Liver (tissue), 9 donors: ENCODE measurements around the gene ZSWIM6. TPM values are rescaled to one million over a fixed set of nuclear protein-coding genes. Genes with fewer than 3 reads are reported as not detected.

Experiments used
- DNase-seq: peaks from one replicate; pipeline ENCODE4 v3.0.0-alpha.2; 2017; ENCODE audit warnings: low spot score
- H3K27ac ChIP-seq, 2 donors: one replicate each; pipeline ENCODE4 v1.7.0; 2013; ENCODE audit warnings: inconsistent platforms in 2 of 2, low read length in 2 of 2, control low read depth in 1 of 2, low read depth in 1 of 2, mild to moderate bottlenecking in 1 of 2
- H3K27me3 ChIP-seq, 4 donors: one replicate each; pipeline versions ENCODE4 v1.6.1 to v1.7.0; 2013; ENCODE audit warnings: low read length in 3 of 4, inconsistent platforms in 1 of 4, mild to moderate bottlenecking in 1 of 4, moderate library complexity in 1 of 4; ENCODE audit not compliant: control insufficient read depth in 4 of 4, insufficient read depth in 4 of 4
- H3K36me3 ChIP-seq, 4 donors: one replicate each; pipeline versions ENCODE4 v1.6.1 to v1.7.0; 2013; ENCODE audit warnings: low read length in 3 of 4, mild to moderate bottlenecking in 3 of 4, low read depth in 1 of 4, moderate library complexity in 1 of 4; ENCODE audit not compliant: control insufficient read depth in 4 of 4, insufficient read depth in 3 of 4
- H3K4me1 ChIP-seq, 4 donors: one replicate each; pipeline versions ENCODE4 v1.6.1 to v1.7.0; 2013; ENCODE audit warnings: low read length in 3 of 4, mild to moderate bottlenecking in 3 of 4, moderate library complexity in 1 of 4; ENCODE audit not compliant: control insufficient read depth in 4 of 4, insufficient read depth in 4 of 4
- H3K4me3 ChIP-seq, 3 donors: one replicate each; pipeline versions ENCODE4 v1.6.1 to v1.7.0; 2013; ENCODE audit warnings: low read length in 3 of 3, control low read depth in 1 of 3, low read depth in 1 of 3, mild to moderate bottlenecking in 1 of 3
- H3K9ac ChIP-seq, 2 donors: one replicate each; pipeline ENCODE4 v1.7.0; 2013; ENCODE audit warnings: low read length in 2 of 2, mild to moderate bottlenecking in 2 of 2, moderate library complexity in 2 of 2, control low read depth in 1 of 2, low read depth in 1 of 2
- H3K9me3 ChIP-seq, 4 donors: one replicate each; pipeline versions ENCODE4 v1.6.1 to v1.7.0; 2013; ENCODE audit warnings: low read length in 3 of 4; ENCODE audit not compliant: control insufficient read depth in 4 of 4
- ATF3 ChIP-seq: IDR thresholded peaks from 2 replicates; pipeline ENCODE4 v1.6.1; 2016; ENCODE audit warnings: antibody characterized with exemption
- EGR1 ChIP-seq, 2 donors: IDR thresholded peaks; 2 replicates each; pipeline ENCODE4 v1.6.1; 2016 to 2018; ENCODE audit warnings: antibody characterized with exemption in 2 of 2, low read depth in 2 of 2
- FOXA1 ChIP-seq: IDR thresholded peaks from 2 replicates; pipeline ENCODE4 v1.6.1; 2016; ENCODE audit warnings: antibody characterized with exemption
- FOXA2 ChIP-seq: IDR thresholded peaks from 2 replicates; pipeline ENCODE4 v1.6.1; 2016; ENCODE audit warnings: antibody characterized with exemption
- GABPA ChIP-seq, 2 donors: IDR thresholded peaks in 1 of 2; conservative IDR thresholded peaks in 1 of 2; 2 replicates each; pipeline ENCODE4 v1.6.1; 2016; ENCODE audit warnings: antibody characterized with exemption in 2 of 2, mild to moderate bottlenecking in 1 of 2, moderate library complexity in 1 of 2
- HNF4A ChIP-seq, 2 donors: conservative IDR thresholded peaks; 2 replicates each; pipeline ENCODE4 v1.6.1; 2016; ENCODE audit warnings: antibody characterized with exemption in 2 of 2, mild to moderate bottlenecking in 2 of 2
- HNF4G ChIP-seq: IDR thresholded peaks from 2 replicates; pipeline ENCODE4 v1.6.1; 2016; ENCODE audit warnings: antibody characterized with exemption
- JUND ChIP-seq, 2 donors: IDR thresholded peaks; 2 replicates each; pipeline ENCODE4 v1.6.1; 2016; ENCODE audit warnings: antibody characterized with exemption in 2 of 2
- MAX ChIP-seq: IDR thresholded peaks from 2 replicates; pipeline ENCODE4 v1.6.1; 2016; ENCODE audit warnings: antibody characterized with exemption
- NR2F2 ChIP-seq: IDR thresholded peaks from 2 replicates; pipeline ENCODE4 v1.6.1; 2016; ENCODE audit warnings: antibody characterized with exemption
- RAD21 ChIP-seq, 2 donors: IDR thresholded peaks; 2 replicates each; pipeline ENCODE4 v1.6.1; 2016; ENCODE audit warnings: antibody characterized with exemption in 2 of 2, mild to moderate bottlenecking in 2 of 2
- RXRA ChIP-seq, 2 donors: IDR thresholded peaks; 2 replicates each; pipeline ENCODE4 v1.6.1; 2017 to 2018; ENCODE audit warnings: antibody characterized with exemption in 2 of 2, mild to moderate bottlenecking in 1 of 2
- SP1 ChIP-seq: IDR thresholded peaks from 2 replicates; pipeline ENCODE4 v1.6.1; 2018; ENCODE audit warnings: antibody characterized with exemption, mild to moderate bottlenecking
- TAF1 ChIP-seq: conservative IDR thresholded peaks from 2 replicates; pipeline ENCODE4 v1.6.1; 2016; ENCODE audit warnings: antibody characterized with exemption, mild to moderate bottlenecking
- YY1 ChIP-seq: IDR thresholded peaks from 2 replicates; pipeline ENCODE4 v1.6.1; 2016; ENCODE audit warnings: antibody characterized with exemption, mild to moderate bottlenecking
- ZBTB33 ChIP-seq: IDR thresholded peaks from 2 replicates; pipeline ENCODE4 v1.6.1; 2016; ENCODE audit warnings: antibody characterized with exemption
- WGBS: extraction: QIAGEN DNeasy Blood & Tissue Kit; methylation state at CpG from one replicate; pipeline ENCODE4 v1.1.7; 2013; 5-methylcytosine and 5-hydroxymethylcytosine counted together
- polyA plus RNA-seq, 2 donors: library from polyadenylated mRNA; stranded (reverse) in 1 of 2; unstranded in 1 of 2; fragments of 200-250 nt in 1 of 2; fragments of >200 nt in 1 of 2; fragmentation: Nextera tagmentation in 1 of 2; extraction: Ambion mirVana in 1 of 2; gene quantifications; one replicate each; pipeline versions ENCODE4 v1.2.1 to v1.2.3, GENCODE V29; 2013 to 2015
- total RNA-seq, 2 donors: library from RNA; depleted of rRNA; stranded (reverse); fragments of >200 nt; gene quantifications; one replicate each; pipeline ENCODE4 v1.2.3, GENCODE V29; 2014
- TF ChIP-seq, protein P1 (sequence below): fragments of 150-350 bp; IDR thresholded peaks from 2 replicates; pipeline ENCODE4 v1.5.1; 2017; ENCODE audit warnings: improper control_type of control experiment, low read depth, low read length; ENCODE audit not compliant: missing input control
- TF ChIP-seq, protein P2 (sequence below): IDR thresholded peaks from 2 replicates; pipeline ENCODE4 v1.6.1; 2016; ENCODE audit warnings: antibody characterized with exemption, mild to moderate bottlenecking
- donor health status: healthy.
- donor health status: healthy.
- donor health status: healthy.
- donor health status: healthy.
- donor health status: healthy.

The ZSWIM6 gene
- total and polyA plus RNA-seq, 4 donors, result 1.3 to 5.2 (median 3.3) TPM

DNA sequence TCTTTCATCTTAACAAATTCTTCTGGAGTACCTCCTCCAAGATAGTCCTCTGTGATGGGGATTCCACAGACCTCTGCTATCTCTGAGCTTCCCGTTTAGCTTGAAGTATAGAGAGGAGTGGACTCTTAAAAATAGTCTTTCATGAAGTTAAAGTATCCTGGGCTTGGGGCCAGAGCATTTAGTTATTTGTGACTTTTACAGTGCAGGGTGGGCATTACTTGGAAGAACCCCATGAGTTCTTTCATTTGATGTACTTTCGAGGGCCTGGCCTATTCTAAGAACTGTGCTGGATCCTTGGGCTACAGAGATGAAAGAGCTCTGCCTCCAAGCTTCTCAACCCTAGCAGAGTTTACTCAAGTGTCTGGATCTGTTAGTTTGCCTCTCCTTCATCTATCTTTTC, 131.5 kb downstream of the ZSWIM6 start:
- H3K4me1 ChIP-seq, result peaks cover 3 to 34% (median 28%) of the 10 kb centered on the region in 4 donors

More for the DNA sequence above, 131.5 kb downstream of the ZSWIM6 start:
- Histone ChIP-seq H3K36me3 (no peaks in the 10 kb centered on the region), H3K9ac (no peak overlapping the region), H3K9me3 (no peaks in the 10 kb centered on the region), H3K4me3 (no peak overlapping the region), H3K27me3 (no peaks in the 10 kb centered on the region), H3K27ac (no peak overlapping the region)
- no peak for DNase-seq
- WGBS, result 81% methylated on average over 2 of the region's 2 CpGs
- TF ChIP-seq YY1, result no peak
- no peak for TF ChIP-seq ATF3
- no peak for TF ChIP-seq HNF4A (conservative IDR thresholded peaks at IDR 0.05)
- TF ChIP-seq, protein P1, sequence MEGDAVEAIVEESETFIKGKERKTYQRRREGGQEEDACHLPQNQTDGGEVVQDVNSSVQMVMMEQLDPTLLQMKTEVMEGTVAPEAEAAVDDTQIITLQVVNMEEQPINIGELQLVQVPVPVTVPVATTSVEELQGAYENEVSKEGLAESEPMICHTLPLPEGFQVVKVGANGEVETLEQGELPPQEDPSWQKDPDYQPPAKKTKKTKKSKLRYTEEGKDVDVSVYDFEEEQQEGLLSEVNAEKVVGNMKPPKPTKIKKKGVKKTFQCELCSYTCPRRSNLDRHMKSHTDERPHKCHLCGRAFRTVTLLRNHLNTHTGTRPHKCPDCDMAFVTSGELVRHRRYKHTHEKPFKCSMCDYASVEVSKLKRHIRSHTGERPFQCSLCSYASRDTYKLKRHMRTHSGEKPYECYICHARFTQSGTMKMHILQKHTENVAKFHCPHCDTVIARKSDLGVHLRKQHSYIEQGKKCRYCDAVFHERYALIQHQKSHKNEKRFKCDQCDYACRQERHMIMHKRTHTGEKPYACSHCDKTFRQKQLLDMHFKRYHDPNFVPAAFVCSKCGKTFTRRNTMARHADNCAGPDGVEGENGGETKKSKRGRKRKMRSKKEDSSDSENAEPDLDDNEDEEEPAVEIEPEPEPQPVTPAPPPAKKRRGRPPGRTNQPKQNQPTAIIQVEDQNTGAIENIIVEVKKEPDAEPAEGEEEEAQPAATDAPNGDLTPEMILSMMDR, result no peak
- no peak for TF ChIP-seq NR2F2
- TF ChIP-seq, protein P2, sequence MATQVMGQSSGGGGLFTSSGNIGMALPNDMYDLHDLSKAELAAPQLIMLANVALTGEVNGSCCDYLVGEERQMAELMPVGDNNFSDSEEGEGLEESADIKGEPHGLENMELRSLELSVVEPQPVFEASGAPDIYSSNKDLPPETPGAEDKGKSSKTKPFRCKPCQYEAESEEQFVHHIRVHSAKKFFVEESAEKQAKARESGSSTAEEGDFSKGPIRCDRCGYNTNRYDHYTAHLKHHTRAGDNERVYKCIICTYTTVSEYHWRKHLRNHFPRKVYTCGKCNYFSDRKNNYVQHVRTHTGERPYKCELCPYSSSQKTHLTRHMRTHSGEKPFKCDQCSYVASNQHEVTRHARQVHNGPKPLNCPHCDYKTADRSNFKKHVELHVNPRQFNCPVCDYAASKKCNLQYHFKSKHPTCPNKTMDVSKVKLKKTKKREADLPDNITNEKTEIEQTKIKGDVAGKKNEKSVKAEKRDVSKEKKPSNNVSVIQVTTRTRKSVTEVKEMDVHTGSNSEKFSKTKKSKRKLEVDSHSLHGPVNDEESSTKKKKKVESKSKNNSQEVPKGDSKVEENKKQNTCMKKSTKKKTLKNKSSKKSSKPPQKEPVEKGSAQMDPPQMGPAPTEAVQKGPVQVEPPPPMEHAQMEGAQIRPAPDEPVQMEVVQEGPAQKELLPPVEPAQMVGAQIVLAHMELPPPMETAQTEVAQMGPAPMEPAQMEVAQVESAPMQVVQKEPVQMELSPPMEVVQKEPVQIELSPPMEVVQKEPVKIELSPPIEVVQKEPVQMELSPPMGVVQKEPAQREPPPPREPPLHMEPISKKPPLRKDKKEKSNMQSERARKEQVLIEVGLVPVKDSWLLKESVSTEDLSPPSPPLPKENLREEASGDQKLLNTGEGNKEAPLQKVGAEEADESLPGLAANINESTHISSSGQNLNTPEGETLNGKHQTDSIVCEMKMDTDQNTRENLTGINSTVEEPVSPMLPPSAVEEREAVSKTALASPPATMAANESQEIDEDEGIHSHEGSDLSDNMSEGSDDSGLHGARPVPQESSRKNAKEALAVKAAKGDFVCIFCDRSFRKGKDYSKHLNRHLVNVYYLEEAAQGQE, result no peak
- TF ChIP-seq EGR1 (IDR thresholded peaks at IDR 0.05; ENCODE audit: low read depth in 2 of 2), result no peak
- no peak for TF ChIP-seq GABPA (IDR thresholded peaks at IDR 0.05 in 1 of 2, conservative IDR thresholded peaks at IDR 0.05 in 1 of 2)
- TF ChIP-seq FOXA2, result no peak
- TF ChIP-seq ZBTB33, result no peak
- no peak for TF ChIP-seq HNF4G
- TF ChIP-seq SP1, result no peak
- no peak for TF ChIP-seq RAD21 (IDR thresholded peaks at IDR 0.05)
- TF ChIP-seq MAX, result no peak
- TF ChIP-seq FOXA1, result no peak
- TF ChIP-seq TAF1, result no peak
- no peak for TF ChIP-seq JUND (IDR thresholded peaks at IDR 0.05)
- no peak for TF ChIP-seq RXRA (IDR thresholded peaks at IDR 0.05)
